GM21619 (cell line): ENCODE measurements around the gene LTBP1.

ENCODE experiments used
- ATAC-seq: cut with Tn5 transposase; IDR thresholded peaks from one replicate; pipeline ENCODE4 v1.9.1; 2021; ENCODE audit not compliant: unreplicated experiment

The LTBP1 gene

DNA sequence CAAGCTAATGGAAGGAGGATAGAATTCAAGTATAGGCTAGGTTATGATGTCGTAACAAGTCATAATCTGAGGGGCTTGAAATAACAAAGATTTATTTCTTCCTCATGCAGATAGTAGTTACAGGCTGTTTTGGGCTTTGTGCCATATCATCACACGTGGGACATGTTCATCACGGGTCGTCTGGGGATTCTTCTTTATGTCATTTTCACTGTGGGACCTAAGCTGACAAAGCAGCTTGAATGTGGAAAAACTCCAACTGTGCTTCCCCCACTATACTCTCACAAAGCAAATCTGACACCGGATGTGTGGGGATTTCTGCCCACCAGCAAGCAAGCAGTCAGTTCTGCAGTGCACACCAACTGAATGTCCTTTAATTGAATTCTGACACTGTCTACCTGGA, 124.8 kb downstream of the LTBP1 start:
- ATAC-seq, result no peak

DNA sequence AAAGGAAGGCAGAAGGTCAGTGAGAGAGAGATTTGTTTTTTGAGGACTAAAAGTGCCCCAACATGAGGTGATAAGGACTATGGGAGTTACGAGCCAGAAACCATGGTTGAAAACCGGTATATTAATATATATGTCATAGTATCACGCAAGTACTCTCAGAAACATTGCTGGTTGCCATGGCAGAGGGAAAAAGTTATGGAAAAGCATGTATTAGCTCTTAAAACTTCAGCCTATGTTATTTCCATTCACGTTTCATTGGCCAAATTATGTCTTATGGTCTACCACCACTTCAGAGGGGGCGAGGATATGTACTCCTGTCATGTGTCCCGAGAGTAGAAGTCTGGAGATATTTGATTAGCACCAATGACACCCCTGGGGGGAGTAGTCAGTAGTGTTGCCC, 125.9 kb downstream of the LTBP1 start:
- no peak for ATAC-seq

DNA sequence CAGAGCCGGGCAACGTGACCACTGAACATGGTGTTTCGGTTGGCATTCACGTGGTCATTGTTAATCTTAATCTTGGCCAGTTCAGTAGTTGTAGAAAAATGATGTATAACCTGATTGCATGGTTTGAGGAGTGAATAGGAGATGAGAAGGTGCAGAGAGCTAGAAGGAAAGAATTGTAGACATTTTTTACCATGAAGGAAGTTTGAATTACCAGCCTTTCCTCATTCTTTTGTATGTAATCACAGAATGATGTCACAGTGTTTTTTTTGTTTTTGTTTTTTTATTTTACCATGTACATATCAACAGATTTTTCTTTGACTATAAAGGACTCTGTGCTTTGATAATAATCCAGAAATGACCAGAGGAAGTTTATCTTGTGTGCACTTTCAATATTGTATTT, 126.3 kb downstream of the LTBP1 start:
- ATAC-seq, result no peak

DNA sequence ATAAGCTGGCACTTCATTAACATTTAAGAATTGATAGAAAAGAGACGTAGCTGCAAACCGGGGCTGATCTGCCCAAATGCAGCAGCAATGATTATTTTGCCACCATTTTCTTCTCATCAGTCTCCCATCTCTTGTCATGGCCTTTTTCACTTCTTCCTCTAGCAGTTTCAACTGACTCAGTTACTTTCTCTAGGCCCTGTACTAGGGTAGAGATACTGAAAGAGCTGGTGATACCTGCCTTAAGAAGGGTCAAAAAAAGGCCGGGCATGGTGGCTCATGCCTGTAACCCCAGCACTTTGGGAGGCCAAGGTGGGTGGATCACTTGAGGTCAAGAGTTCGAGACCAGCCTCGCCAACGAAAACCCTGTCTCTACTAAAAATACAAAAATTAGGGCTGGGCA, 127.4 kb downstream of the LTBP1 start:
- ATAC-seq, result no peak

DNA sequence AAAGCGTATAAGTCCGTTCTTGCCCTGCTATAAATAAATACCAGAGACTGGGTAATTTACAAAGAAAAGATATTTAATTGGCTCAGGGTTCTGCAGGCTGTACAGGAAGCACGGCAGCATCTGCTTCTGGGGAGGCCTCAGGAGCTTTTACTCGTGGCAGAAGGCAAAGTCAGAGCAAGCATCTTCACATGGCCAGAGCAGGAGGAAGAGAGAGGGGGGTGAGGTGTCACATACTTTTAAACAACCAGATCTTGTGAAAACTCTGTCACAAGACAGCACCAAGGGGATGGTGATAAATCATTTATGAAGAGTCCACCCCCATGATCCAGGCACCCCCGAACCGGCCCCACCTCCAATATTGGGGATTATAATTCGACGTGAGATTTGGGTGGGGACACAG, 130.6 kb downstream of the LTBP1 start:
- no peak for ATAC-seq

DNA sequence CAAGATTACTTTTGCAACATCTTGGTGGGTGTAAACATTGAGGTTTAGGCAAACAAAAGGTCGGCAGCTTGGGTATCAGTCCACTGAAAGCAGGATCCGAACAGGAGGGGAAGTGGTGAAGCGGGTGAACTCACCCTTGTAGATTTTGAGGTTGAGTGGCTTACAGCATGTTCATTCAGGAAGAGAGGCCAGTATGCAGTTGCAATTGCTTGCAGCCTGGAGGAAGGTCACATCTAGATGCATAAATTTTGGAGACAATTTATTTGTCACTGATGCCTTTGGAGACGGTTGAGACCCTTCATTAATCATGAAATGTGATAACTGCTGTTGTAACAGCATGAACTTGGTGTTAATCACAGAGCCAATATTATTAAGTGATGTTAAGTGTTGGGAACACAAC, 131.1 kb downstream of the LTBP1 start:
- ATAC-seq, result no peak

DNA sequence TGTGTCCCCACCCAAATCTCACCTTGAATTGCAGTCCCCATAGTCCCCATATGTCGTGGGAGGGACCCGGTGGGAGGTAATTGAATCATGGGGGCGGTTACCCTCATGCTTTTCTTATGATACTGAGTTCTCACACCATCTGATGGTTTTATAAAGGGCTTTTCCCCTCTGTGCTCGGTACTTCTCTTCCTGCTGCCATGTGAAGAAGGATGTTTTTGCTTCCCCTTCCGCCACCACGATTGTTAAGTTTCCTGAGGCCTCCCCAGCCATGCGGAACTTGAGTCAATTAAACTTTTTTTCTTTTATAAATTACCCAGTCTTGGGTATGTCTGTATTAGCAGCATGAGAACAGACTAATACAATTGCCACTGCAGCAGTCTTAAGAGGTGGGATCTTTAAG, 134.9 kb downstream of the LTBP1 start:
- ATAC-seq, result no peak

DNA sequence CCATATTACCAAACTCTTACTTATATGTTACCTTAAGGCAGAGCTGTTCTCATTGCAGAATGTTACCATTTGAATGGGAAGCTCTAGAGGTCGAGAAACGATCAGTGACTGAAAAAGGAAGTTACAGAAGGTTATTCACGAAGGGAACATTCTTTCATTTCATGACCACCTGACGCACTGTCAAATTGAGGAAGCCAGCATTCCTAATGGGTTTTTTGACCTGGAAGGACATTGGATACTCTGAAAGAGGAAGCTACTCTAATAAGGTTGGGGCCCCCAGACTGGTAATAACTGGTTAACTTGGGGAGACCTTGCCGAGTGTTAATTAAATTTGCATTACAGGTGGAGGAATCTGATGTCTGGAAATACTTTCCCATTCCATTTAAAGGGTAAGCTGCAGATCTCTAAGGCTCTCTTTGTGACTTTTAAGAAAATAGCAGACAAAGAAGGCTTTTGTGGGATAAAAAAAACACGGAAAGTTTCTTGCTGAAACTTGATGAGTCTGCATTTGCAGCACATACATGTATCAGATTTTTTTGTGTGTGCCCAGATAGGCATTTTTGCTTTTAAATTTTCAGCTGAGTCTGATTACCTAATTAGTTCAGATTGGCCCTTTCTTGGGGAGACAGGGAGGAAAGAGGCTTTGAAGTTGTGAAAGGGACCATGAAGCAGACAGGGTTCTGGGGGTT, 137.1 kb downstream of the LTBP1 start:
- ATAC-seq, result no peak

DNA sequence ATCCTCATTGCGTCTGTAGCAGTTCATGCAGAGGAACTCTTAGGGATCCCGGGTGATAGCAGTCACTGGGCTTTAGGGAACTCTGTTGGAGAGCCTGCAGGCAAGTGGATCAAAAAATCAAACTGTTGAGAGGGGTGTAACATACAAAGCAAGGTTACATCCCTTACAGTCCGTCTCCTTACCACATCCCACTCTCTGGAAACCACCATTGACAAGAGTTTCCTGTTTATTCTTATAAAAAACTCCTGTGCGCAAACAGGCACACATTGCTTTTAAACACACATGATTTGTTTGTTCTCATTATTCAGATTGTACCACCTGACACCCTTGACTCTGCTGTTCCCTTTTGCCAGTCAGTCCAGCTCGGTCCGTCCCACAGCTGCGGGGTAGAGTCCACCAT, 137.7 kb downstream of the LTBP1 start:
- ATAC-seq, result no peak

DNA sequence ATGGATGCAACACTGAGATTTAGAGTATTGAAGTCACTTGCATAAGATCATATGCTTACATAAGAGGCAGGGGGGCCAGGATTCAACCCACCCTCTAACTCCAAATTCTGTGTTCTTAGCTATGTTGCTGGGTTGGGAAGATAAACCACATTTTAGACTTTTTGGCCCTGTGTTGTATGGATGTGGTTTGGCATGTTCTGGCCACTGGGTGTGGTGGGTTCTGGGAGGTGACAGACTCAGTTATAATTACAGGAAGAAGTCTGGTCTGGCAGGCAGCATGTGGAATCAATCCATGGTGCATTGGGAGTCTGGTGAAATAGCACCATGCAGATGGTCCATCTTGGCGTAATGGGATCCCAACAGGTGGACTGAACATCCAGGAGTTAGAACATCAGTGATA, 138.9 kb downstream of the LTBP1 start:
- ATAC-seq, result no peak

DNA sequence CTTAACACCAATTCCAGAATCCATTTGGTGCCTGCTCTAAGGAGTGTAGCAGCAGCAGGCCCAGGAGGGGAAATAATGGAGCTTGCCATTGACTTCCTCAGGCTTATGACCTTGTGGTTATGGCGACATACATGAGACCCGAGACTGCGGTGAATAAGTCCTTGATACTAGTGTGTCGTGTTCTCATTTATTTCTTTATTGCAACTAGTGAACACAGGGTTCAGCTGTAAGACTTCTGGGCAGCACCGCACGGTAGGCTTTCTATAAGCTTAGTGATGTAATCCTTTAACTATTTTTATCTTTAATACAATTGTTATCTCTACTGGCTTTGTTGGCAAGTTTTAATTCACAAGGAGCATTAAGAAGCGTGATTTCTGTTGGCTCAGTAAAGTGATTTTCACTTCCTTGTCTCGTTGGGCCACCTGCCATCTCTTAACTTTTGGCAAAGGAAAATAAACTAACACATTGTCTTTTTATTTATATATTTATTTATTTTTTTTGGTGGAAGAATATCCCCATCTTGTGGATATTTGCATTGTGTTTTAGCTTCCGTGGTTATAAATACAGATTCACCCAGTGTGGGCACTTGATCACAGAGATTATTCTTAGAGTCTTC, 139.8 kb downstream of the LTBP1 start:
- no peak for ATAC-seq

DNA sequence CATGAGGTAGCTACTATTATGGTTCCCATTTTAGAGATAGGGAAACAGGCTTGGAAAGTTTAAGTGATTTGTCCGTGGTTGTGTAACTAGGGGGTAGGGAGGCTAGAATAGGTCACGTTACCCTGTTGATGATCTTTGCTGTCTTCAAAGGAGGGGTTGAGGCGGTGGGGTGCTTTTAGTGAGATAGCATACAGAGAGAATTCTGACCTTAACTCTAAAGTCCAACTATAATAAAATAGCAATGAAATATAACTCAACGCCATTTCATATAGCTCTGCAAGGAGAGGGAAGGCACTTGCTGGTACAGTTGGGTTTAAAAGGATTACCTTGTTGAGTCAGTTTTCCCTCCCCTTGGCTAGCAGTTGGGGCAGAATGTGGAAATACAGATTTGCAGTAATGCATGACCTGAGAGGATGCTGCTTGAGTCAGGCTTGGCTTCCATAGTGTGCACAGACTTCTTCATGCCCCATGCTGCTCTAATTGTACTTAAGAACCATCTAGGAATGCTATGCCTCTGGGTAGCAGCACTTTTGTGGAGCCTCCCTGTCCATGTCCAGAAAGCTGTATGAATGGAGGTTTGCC, 143.9 kb downstream of the LTBP1 start:
- ATAC-seq, result no peak

DNA sequence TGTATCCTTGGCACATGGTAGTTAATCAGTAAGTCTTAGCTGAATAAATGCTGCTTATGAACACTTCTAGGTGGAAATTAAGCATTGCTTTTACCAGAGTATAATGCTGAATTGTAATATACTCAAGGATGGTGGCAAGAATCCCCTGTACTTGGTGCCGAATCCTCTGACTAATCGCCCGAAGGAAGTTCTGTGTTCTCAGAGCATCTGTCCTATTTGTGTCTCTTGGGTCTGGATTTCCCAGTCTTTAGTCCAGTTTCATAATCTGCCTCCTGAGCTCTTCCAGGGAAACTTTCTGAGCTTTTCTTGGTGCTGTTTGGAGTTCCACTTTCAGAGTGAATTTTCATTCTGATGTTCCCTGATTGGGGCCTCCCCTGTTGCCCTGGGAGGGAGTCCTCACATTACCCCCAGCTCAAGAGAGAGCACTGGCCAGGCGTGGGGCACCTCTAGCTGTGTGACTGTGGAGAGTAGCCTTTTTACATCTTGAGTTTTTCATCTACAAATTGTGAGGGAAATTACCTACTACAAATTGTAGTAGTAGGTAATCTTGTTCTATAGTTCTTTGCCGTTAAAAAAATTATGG, 144.9 kb downstream of the LTBP1 start:
- no peak for ATAC-seq

DNA sequence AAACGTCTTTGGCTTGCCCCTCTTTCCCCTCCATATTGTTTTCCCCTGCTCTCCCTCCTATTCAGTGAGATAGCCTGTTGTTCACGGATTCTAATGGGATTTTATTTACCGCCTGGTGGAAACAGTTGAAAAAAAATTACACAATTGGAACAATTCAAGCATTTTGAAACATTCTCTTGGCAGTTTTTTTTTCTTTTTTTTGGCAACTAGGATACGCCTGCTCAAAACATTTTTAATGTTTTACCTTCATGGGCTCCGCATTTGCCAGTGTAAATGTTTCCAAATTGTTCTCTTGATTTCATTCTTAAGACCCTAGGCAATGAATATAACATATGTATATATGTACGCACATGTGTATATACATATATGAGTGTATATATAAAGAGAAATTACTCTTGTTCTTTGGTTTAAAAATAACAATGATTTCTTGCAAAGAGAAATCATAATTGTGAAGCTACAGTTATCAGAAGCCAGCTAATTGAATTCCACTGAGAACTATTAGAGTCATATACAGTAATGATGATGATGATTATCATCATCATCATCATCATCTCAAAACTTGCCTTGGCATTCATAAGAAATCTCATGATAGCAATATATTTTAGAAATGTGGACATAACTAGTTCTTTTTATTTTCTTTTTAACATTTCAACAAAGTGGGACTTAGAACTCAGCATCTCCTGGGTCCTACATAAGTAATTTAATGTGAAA, 146.7 kb downstream of the LTBP1 start:
- no peak for ATAC-seq

DNA sequence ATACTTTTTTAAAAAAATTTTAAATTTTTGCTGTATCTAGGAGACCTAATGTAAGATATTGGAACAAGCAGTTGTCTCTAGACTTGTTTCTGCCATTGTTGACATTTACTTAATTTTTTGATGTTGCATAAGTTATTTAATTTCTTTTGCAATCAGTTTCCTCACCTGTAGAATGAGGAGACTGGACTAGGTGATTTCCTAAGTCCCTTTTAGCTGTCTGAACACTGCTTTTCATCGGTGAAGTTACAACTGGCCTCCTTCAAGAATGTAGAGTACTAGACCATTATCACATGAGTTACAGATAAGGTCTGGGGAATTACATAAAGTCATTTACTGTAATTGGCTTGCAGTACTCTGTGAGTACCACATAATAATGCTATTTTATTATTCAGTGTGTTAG, 147.6 kb downstream of the LTBP1 start:
- ATAC-seq, result no peak

DNA sequence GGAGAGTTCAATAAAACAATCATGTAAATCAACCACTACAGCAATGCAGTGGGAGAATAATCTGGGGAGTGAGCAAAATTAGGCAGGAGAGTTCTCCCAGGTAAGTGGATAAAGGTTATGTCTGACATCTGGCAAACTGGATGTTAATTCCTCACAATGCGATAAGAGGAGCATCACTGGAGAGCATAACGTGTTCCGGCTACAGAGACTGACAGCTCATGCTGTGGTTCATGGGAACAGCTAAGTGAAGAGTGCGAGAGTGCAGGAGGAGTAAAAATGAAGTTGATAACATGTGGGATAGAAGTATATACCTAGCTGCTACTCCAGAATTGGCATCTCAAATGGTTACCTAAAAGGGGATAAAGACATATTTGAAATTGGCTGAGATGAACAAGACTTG, 153.2 kb downstream of the LTBP1 start:
- no peak for ATAC-seq

DNA sequence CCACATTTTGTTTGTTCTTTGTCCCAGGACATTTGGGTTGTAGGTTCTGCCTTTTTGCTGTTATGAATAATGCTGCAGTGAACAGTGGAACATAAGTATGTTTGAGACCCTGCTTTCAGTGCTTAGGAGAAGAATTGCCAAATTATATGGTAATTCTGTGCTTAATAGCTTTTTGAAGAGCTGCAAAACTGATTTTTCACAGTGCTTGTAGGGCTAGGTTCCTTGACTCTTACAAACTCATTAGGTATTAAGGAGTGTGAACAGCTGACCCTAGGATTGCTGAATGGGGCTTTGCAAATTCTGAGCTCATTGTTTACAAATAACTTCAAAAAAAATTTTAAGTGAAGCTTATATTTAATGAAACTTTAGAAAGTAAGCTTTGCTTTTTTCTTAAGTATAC, 154.2 kb downstream of the LTBP1 start:
- ATAC-seq, result no peak

DNA sequence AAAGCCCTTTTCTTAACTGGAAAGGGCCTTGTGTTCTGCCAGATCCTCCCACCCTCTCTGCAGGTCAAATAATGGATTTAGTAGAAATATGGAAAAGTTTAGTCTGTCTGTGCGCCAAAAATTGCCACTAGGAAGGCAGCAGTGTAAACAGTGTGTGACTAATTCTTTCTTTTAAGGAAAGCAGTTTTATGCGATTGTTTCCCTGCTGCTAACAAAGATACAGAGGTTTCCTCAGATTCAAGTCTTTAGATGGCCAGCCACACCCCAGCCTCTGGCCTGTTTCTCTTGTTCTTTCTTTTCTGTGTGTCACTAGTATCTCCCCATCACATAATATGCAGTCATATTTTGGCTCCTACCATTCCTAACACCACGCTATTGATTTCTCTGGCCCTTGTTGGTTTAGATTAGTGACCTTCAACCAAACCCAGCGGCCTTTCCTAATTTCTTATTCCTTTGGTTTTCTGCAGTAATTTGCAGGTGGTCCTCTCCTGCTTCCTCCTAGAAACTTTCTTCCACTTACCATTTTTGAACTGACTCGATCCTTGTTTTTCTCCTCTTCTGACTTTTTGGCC, 157.4 kb downstream of the LTBP1 start:
- no peak for ATAC-seq

DNA sequence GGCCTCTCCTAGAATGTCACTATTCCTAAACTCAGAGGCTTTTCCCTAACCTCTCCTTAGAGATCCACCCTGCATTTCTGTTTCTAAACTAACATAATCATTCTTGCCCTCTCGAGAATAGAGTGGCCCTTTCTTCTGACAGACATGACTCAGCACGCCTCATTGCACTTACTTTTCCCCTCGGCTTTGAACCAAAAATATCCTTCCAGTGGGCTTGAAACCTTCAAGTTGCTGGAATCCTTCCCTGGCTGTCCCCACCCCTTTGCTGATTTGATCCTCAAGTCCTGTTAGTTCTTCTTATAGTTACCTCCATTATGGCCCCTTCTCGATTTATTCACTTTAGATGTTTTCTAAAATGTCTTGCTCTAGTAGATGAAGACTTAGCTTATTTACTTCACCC, 158.0 kb downstream of the LTBP1 start:
- ATAC-seq, result no peak

DNA sequence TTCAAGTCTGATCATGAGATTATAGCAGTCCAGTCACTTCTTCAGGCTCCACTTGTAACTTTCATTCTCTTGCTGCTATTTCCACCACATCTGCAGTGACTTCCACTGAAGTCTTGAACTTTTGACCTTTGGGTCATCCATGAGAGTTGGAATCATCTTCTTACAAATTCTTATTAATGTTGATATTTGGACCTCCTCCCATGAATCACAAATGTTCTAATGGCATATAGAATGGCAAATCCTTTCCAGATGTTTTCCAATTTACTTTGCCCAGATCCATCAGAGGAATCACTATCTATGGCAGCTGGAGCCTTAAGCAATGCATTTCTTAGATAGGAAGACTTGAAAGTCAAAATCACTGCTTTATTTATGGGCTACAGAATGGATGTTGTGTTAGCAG, 159.4 kb downstream of the LTBP1 start:
- no peak for ATAC-seq

DNA sequence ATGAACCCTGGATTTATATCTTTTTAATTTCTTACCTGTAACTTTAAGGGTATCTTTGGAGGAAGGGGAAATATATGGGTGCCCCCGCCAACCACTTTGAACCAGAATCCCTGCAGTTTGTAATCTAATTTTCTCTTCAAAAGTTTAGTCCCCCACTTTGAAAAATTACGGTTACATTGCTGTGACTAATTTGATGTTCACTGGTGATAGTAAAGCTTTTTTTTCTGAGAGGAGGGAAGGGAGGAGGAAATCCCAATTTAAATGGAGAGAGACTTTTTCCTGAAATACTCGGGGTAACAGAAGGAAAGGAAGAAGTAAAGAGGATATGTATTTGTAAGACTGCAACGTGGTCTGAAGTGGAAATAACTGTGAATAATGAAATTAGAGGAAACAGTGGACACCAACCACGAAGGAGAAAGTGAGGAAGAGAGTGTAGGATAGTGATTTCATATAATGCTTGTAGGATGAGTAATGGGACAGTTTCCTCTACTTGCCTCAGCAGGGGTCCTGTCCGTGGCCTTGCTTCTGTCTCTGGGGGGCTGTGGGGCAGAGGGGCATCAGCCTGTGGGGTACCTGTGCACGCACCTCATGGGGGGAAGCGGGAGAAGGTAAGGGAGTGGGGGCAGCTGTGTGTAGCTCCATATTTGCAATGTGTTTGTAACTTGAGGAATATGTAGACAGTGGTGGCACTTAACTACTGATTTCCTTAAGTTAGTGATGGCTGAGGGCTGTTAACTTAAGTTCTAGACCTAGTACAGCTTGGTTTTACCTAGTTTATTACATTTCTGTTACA, 161.1 kb downstream of the LTBP1 start:
- no peak for ATAC-seq
